NB4 (cell line): ENCODE data around the gene HIC1.

ENCODE experiments used
- MYC ChIP-seq: IDR thresholded peaks from 2 replicates; pipeline ENCODE4 v1.6.1; 2011; ENCODE audit warnings: low read depth, low read length
- POLR2A ChIP-seq: IDR thresholded peaks from 2 replicates; pipeline ENCODE4 v1.6.1; 2011; ENCODE audit warnings: mild to moderate bottlenecking; ENCODE audit not compliant: insufficient read length; ENCODE audit errors: extremely low read depth
- TF ChIP-seq, protein P1 (sequence below): IDR thresholded peaks from one replicate; pipeline ENCODE4 v1.5.1; 2012; ENCODE audit warnings: low read depth, low read length

DNA sequence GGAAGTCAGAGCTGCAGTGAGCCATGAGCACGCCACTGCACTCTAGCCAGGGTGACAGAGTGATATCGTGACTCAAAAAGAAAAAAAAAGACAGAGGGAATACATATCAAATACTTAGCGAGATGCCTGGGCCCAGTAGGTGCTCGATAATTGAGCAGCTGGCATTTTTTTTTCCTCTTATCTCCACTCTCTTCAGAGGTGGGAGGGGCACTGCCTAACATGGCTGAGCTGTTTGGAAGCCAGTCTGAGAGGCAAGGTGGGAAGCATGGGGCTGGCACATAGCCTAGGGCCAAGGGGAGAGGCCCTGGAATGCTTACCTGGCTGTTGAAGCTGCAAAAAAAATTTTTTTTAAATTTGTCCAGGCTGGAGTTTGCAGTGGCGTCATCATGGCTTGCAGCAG lies 38.4 kb downstream of the HIC1 start:
- TF ChIP-seq, protein P1, sequence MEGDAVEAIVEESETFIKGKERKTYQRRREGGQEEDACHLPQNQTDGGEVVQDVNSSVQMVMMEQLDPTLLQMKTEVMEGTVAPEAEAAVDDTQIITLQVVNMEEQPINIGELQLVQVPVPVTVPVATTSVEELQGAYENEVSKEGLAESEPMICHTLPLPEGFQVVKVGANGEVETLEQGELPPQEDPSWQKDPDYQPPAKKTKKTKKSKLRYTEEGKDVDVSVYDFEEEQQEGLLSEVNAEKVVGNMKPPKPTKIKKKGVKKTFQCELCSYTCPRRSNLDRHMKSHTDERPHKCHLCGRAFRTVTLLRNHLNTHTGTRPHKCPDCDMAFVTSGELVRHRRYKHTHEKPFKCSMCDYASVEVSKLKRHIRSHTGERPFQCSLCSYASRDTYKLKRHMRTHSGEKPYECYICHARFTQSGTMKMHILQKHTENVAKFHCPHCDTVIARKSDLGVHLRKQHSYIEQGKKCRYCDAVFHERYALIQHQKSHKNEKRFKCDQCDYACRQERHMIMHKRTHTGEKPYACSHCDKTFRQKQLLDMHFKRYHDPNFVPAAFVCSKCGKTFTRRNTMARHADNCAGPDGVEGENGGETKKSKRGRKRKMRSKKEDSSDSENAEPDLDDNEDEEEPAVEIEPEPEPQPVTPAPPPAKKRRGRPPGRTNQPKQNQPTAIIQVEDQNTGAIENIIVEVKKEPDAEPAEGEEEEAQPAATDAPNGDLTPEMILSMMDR = no peak
- no peak for TF ChIP-seq MYC
- no peak for TF ChIP-seq POLR2A
